Keratinocyte (primary cell): ENCODE results near the gene DNLZ. TPM values are rescaled to one million over a fixed set of nuclear protein-coding genes. Genes with fewer than 3 reads are reported as not detected.

Experiments used
- DNase-seq: peaks from one replicate; pipeline ENCODE4 v3.0.0-alpha.2; 2011; ENCODE audit warnings: low read depth, missing footprints, low spot score
- FAIRE-seq: peaks from 2 replicates; lab custom pipeline; 2011; peaks lifted over from hg19 to GRCh38; lab: Jason Lieb, UNC
- H2AFZ ChIP-seq: 2 replicates; pipeline ENCODE4 v1.6.0; 2012; ENCODE audit warnings: low read length, control low read depth, inconsistent platforms; ENCODE audit not compliant: control insufficient read depth
- H3K27ac ChIP-seq: 2 replicates; pipeline ENCODE4 v1.5.1; 2011; ENCODE audit warnings: low read length; ENCODE audit not compliant: control insufficient read depth, insufficient read depth
- H3K27me3 ChIP-seq: 3 replicates; pipeline ENCODE4 v1.6.0; 2011; ENCODE audit warnings: low read length; ENCODE audit not compliant: control insufficient read depth, insufficient read depth; ENCODE audit errors: extremely low read depth
- H3K36me3 ChIP-seq, 2 experiments: 2 replicates in 1 of 2; 3 replicates in 1 of 2; pipeline ENCODE4 v1.5.1; 2011; ENCODE audit warnings: low read length in 2 of 2, mild to moderate bottlenecking in 1 of 2; ENCODE audit not compliant: control insufficient read depth in 2 of 2, insufficient read depth in 2 of 2; ENCODE audit errors: extremely low read depth in 1 of 2
- H3K4me1 ChIP-seq: 3 replicates; pipeline ENCODE4 v1.5.1; 2011; ENCODE audit warnings: low read length; ENCODE audit not compliant: control insufficient read depth, insufficient read depth; ENCODE audit errors: extremely low read depth
- H3K4me2 ChIP-seq: 3 replicates; pipeline ENCODE4 v1.6.0; 2011; ENCODE audit warnings: low read depth, low read length; ENCODE audit not compliant: control insufficient read depth, insufficient read depth; ENCODE audit errors: extremely low read depth
- H3K4me3 ChIP-seq, 3 experiments: fragments of 200-600 bp in 1 of 3; sonication (generic) in 1 of 3; 2 replicates in 2 of 3; 3 replicates in 1 of 3; pipeline ENCODE4 v1.5.1; 2011 to 2016; ENCODE audit warnings: low read length in 3 of 3, mild to moderate bottlenecking in 3 of 3, control low read depth in 2 of 3, inconsistent platforms in 1 of 3, low read depth in 1 of 3, mixed read lengths in 1 of 3, mixed run types in 1 of 3, moderate library complexity in 1 of 3; ENCODE audit not compliant: control insufficient read depth in 2 of 3, insufficient read depth in 2 of 3; ENCODE audit errors: extremely low read depth in 1 of 3
- H3K79me2 ChIP-seq: 2 replicates; pipeline ENCODE4 v1.6.0; 2012; ENCODE audit warnings: low read length; ENCODE audit not compliant: control insufficient read depth, insufficient read depth
- H3K9ac ChIP-seq: 3 replicates; pipeline ENCODE4 v1.6.0; 2011; ENCODE audit warnings: low read length; ENCODE audit not compliant: control insufficient read depth, insufficient read depth; ENCODE audit errors: extremely low read depth
- H3K9me1 ChIP-seq: 3 replicates; pipeline ENCODE4 v1.6.0; 2011; ENCODE audit warnings: low read length; ENCODE audit not compliant: control insufficient read depth, insufficient read depth; ENCODE audit errors: extremely low read depth
- H3K9me3 ChIP-seq: 2 replicates; pipeline ENCODE4 v1.5.1; 2012; ENCODE audit warnings: low read depth, low read length; ENCODE audit not compliant: control insufficient read depth
- H4K20me1 ChIP-seq: 3 replicates; pipeline ENCODE4 v1.6.0; 2011; ENCODE audit warnings: low read length; ENCODE audit not compliant: control insufficient read depth, insufficient read depth; ENCODE audit errors: extremely low read depth
- EZH2 ChIP-seq: IDR thresholded peaks from one replicate; pipeline ENCODE4 v1.6.1; 2012; ENCODE audit warnings: inconsistent platforms, mild to moderate bottlenecking, low read length, moderate library complexity
- dilution Hi-C: fragments of 300-500 bp; cut with MboI; formaldehyde crosslinking; loops from one replicate; pipeline ENCODE4 v1.7.0; 2020; ENCODE audit warnings: low sequenced_read_pairs; ENCODE audit not compliant: extremely low pct_ligation_motif_present
- polyA plus RNA-seq, 5 experiments: library from polyadenylated mRNA; depleted of rRNA in 3 of 5; stranded (reverse) in 3 of 5; stranded (forward) in 1 of 5; unstranded in 1 of 5; fragments of >200 nt; gene quantifications; 1 replicate in 1 of 5; 2 replicates in 3 of 5; 3 replicates in 1 of 5; pipeline versions ENCODE4 v1.2.1 to v1.2.3, GENCODE V29; 2011 to 2012; ENCODE audit warnings: missing spikeins in 2 of 5, low read depth in 1 of 5, low replicate concordance in 1 of 5
- TF ChIP-seq, protein P1 (sequence below), 3 experiments: IDR thresholded peaks in 1 of 3; conservative IDR thresholded peaks in 1 of 3; optimal IDR thresholded peaks in 1 of 3; 2 replicates in 2 of 3; 3 replicates in 1 of 3; pipeline versions ENCODE3 to v1.5.1; 2011; ENCODE audit warnings: low read length in 3 of 3, mild to moderate bottlenecking in 3 of 3, moderate library complexity in 2 of 3, control low read depth in 1 of 3, inconsistent platforms in 1 of 3; ENCODE audit not compliant: insufficient read depth in 2 of 3; ENCODE audit errors: extremely low read depth in 1 of 3

Gene DNLZ
- polyA plus RNA-seq, 1 donor (not counting 4 experiments of a cell fraction or from before 2014, with no cell fraction given): 6.7 TPM

DNA sequence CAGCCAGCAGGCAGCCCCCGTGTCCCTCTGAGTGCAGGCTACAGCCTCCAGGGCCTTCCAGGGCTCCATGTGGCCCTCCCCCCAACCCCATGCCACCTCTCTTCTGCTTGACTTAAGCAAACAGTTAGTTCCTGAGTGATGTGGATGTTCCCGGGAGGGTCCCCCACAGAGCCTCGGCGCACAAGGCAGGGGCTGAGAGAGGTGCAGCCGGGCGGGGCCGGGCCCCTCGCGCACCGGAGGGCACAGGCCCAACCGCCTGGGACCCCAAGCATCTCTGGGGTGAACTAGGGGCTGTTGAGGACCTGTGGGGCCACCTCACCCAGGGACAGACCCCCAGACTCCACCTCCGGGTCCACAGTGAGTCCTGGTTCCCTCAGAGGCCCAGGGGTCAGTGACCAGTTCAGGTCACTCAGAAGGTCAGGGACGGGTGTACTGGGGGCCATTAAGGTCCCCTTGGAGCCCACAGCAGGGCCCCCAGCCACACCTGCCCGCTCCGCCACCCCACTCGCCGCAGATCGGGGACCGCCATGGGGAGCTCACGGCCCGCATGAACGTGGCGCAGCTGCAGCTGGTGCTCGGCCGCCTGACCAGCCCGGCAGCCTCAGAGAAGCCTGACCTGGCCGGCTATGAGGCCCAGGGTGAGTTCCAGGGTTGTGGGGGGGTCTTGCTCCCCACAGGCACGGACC, 23.0 kb downstream of the DNLZ start:
- Histone ChIP-seq H3K9me1 (no peaks in the 10 kb centered on the region), H3K27ac (no peak overlapping the region), H3K9ac (no peak overlapping the region), H3K4me1 (peaks cover 10% of the 10 kb centered on the region), H3K4me2 (no peak overlapping the region), H3K27me3 (peaks cover 4% of the 10 kb centered on the region), H4K20me1 (no peaks in the 10 kb centered on the region), H3K36me3 (peaks cover 0 to 2% of the 10 kb centered on the region in 2 experiments), H2AFZ (no peak overlapping the region), H3K4me3 (no peak overlapping the region), H3K9me3 (no peaks in the 10 kb centered on the region), H3K79me2 (no peaks in the 10 kb centered on the region)
- TF ChIP-seq, protein P1, sequence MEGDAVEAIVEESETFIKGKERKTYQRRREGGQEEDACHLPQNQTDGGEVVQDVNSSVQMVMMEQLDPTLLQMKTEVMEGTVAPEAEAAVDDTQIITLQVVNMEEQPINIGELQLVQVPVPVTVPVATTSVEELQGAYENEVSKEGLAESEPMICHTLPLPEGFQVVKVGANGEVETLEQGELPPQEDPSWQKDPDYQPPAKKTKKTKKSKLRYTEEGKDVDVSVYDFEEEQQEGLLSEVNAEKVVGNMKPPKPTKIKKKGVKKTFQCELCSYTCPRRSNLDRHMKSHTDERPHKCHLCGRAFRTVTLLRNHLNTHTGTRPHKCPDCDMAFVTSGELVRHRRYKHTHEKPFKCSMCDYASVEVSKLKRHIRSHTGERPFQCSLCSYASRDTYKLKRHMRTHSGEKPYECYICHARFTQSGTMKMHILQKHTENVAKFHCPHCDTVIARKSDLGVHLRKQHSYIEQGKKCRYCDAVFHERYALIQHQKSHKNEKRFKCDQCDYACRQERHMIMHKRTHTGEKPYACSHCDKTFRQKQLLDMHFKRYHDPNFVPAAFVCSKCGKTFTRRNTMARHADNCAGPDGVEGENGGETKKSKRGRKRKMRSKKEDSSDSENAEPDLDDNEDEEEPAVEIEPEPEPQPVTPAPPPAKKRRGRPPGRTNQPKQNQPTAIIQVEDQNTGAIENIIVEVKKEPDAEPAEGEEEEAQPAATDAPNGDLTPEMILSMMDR (optimal IDR thresholded peaks at IDR 0.05 in 1 of 3, IDR thresholded peaks at IDR 0.05 in 1 of 3, conservative IDR thresholded peaks at IDR 0.05 in 1 of 3; ENCODE audit: extremely low read depth in 1 of 3, insufficient read depth in 2 of 3, low read length in 3 of 3): no peak
- TF ChIP-seq EZH2: no peak
- dilution Hi-C loops: no loop called here
- DNase-seq (no peak), FAIRE-seq (no peak)

DNA sequence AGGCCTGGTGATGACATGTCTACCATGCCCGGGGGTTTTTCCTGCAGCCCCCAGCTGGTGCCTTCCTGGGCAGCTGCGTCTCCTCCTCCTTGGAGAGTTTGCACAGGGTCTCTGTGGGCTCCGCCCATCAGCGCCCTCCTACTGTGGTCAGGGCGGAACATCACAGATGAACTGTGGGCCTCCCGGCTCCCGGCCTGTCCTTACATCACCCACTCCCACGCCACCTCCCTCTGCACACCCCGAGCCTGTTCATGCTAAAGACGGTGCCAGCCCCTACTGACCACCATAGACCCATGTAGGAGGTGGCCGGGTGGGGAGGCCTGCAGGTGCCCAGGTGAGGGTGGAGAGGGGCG, 23.6 kb downstream of the DNLZ start:
- Histone ChIP-seq H3K27ac (no peak overlapping the region), H4K20me1 (no peaks in the 10 kb centered on the region), H2AFZ (no peak overlapping the region), H3K4me1 (peaks cover 4% of the 10 kb centered on the region), H3K4me2 (no peak overlapping the region), H3K9ac (no peak overlapping the region), H3K9me1 (no peaks in the 10 kb centered on the region), H3K36me3 (peaks cover 0 to 3% of the 10 kb centered on the region in 2 experiments), H3K79me2 (no peaks in the 10 kb centered on the region), H3K4me3 (no peak overlapping the region), H3K27me3 (peaks cover 4% of the 10 kb centered on the region), H3K9me3 (no peaks in the 10 kb centered on the region)
- TF ChIP-seq EZH2: no peak
- TF ChIP-seq, protein P1 (optimal IDR thresholded peaks at IDR 0.05 in 1 of 3, IDR thresholded peaks at IDR 0.05 in 1 of 3, conservative IDR thresholded peaks at IDR 0.05 in 1 of 3; ENCODE audit: extremely low read depth in 1 of 3, insufficient read depth in 2 of 3, low read length in 3 of 3): no peak
- no peak for DNase-seq
- dilution Hi-C loops: no loop called here
- no peak for FAIRE-seq
